GM13976 (cell line): ENCODE results near the gene ATP5F1D.

Source experiments
- DNase-seq: peaks from one replicate; pipeline ENCODE4 v3.0.0; 2012; ENCODE audit warnings: low spot score
- CTCF ChIP-seq: IDR thresholded peaks from 2 replicates; pipeline ENCODE4 v1.5.1; 2012; ENCODE audit warnings: borderline replicate concordance, mild to moderate bottlenecking; ENCODE audit not compliant: insufficient read depth; ENCODE audit errors: extremely low read depth, missing control alignments, control extremely low read depth
- in situ Hi-C: fragments of 300-500 bp; cut with MboI; formaldehyde crosslinking; loops from one replicate; pipeline ENCODE4 v1.12.0; 2022; ENCODE audit warnings: low sequenced_read_pairs, mixed read lengths, inconsistent platforms; ENCODE audit not compliant: unreplicated experiment

The ATP5F1D gene

DNA sequence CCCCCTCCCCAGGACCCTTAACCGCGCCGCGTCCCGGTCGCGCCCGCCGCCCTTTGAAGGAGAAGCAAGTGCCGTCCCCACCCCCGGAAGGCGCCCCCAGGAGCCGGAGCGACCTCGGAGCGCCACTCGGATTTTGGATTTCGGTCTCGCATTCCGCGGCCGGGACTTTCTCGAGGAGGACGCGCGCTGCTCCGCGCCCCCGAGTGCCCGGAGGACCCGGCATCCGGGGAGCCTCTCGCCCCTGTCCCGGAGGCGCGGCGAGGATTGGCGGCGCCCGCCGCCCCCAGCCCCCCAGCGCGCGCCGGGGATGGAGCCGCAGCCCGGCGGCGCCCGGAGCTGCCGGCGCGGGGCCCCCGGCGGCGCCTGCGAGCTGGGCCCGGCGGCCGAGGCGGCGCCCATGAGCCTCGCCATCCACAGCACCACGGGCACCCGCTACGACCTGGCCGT lies 8.5 kb downstream of the ATP5F1D start:
- no peak for TF ChIP-seq CTCF
- in situ Hi-C loops: no loop called here

DNA sequence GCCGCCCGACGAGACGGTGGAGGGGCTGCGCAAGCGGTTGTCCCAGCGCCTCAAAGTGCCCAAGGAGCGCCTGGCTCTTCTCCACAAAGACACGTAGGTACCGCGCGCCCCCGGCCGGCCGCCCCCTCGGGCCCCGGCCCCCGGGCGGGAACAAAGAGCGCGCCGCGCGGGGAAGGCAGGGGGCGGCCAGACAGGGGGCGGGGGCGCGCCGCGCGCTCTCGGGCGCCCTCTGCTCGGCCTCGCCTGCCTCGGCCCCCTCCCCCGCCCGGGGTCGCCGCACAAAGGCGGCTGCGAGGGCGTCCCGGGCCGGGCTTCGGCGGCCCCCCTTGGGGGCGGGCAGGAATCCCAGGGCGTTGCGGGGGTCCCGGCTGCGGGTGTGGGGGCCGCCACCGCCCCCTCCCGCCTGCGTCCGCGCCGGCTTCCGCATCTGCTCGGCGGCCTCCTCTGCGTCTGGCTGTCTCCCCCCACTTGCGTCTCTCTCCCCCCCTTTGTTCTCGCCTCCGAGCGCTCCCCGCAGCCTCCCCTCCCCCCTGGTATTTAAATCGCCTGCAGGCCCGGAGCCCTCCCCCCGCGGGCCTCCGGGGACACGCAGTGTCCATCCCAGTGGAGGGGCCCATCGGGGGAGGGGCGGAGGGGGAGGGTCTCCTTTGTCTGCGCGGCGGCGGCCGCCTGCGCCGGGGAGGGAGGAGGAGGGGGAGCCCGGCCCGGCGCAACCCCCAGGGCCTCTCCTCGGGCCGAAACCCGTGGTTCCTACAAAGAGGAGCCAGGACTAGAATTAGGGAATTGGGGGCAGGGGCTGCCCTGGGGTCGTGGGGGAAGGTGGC lies 9.1 kb downstream of the ATP5F1D start:
- no peak for DNase-seq
- TF ChIP-seq CTCF: no peak
- in situ Hi-C loops: no loop called here

More for the DNA sequence above, 8.5 kb downstream of the ATP5F1D start:
- no peak for DNase-seq

DNA sequence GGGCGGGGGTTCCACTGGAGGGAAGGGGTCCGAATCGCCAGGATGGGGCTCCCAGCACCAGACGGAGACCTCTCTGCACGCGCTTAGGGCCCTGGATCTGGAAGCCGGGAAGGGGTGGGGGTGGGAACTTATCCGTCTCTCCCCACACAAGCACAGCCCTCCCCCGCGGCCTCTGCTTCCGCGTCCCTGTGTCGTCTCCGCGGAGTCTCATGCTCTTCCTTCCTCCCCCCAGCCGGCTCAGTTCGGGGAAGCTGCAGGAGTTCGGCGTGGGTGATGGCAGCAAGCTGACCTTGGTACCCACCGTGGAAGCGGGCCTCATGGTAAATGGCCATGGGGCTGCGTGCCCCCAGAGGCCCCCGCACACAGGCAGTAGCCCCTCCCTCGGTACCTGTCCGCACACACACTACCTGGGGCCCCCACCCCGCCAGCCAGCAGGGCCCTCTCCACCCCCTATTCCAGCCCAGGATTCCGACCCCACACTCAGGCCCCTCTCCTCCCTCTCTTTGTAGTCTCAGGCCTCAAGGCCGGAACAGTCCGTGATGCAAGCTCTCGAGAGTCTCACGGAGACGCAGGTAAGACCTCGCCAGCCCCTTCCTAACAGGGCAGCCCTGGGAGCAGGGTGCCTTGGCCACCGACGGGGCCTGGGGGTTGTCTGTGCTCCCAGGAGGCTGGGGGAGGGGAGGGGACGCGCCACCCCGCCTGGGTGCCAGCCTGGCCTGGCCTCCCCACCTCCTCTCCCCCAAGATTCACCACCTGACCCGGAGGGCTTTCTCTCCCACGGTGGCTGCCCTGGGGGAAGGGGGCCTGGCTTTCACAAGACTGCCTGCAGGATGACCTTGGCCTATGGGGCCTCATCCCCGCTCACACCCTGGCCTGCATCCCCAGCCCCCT lies 10.0 kb downstream of the ATP5F1D start:
- no peak for TF ChIP-seq CTCF
- no peak for DNase-seq
- in situ Hi-C loops: no loop called here

GRCh38 chr19:1252221-1252820 lies 10.8 kb downstream of the ATP5F1D start:
- no peak for TF ChIP-seq CTCF
- no peak for DNase-seq
- in situ Hi-C loops: no loop called here

DNA sequence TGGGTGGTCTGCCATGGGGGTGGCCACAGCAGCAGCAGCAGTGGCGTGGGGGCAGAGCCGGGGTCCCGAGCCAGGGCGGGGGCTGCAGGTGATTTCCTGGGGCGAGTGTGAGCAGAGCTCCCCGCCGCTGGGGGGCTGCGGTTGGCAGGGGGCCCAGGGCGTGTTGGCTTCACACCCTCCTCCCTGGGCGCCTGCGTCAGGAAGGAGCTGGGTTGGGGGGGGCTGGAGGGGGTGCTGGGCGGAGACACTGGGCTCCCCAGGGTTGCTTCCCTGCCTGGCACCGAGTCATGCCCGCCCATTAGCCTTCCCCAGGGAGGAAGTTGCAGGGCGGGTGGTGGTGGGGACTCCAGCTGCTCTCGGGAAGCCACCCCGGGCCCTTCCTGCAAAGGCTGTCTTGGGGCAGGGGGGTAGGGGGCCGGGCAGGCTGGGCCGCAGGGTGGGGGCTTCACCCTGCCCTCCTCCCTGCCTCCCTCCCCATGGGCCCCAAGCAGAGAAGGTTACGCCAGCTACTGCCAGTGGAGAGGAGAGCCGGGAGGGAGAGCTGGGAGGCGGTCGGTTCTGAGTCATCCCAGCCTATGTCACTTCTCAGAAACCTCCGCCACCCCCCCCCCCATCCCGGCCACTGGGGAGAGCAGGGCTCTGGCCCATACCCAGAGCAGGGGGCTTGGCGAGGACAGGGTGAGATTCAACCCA lies 11.4 kb downstream of the ATP5F1D start:
- in situ Hi-C loops: no loop called here
- no peak for DNase-seq

More for the DNA sequence above, 11.4 kb downstream of the ATP5F1D start:
- TF ChIP-seq CTCF: no peak
